ENCODE data around the gene GIPC1. TPM values are rescaled to one million over a fixed set of nuclear protein-coding genes. Genes with fewer than 3 reads are reported as not detected.

GIPC1 gene
- total and polyA plus RNA-seq, 12 donors = 26.6 to 107 (median 64.3) TPM

GRCh38 chr19:14515501-14516047 lies 19.6 kb upstream of the GIPC1 start:
- H3K36me3 ChIP-seq (replicated peaks in 1 of 2) = peaks cover 0 to 33% of the 10 kb centered on the region in 2 donors
- H3K9me3 ChIP-seq (replicated peaks in 1 of 3) = no peaks in the 10 kb centered on the region
- H3K27me3 ChIP-seq = no peaks in the 10 kb centered on the region
- WGBS, 4 donors = 33 to 44% (median 42%) methylated on average over 7 to 8 of the region's 8 CpGs
- DNase-seq = peak in 1 of 7 donors; percentile 69
- H3K4me1 ChIP-seq (replicated peaks in 1 of 2) = peaks cover 38 to 60% of the 10 kb centered on the region in 2 donors
- TF ChIP-seq CTCF (IDR thresholded peaks at IDR 0.05) = no peak
- TF ChIP-seq POLR2A (IDR thresholded peaks at IDR 0.05) = no peak
- peak overlapping the region in 3 of 5 donors; percentile 99 to 100 (median 100) for H3K27ac ChIP-seq
- intact Hi-C loops (cut with DNase I) = no loop called here
- H3K4me3 ChIP-seq = peak overlapping the region in 1 of 4 donors; percentile 98

GRCh38 chr19:14514215-14514863 lies 18.4 kb upstream of the GIPC1 start:
- 51 to 62% (median 56%) methylated on average over 8 of the region's 8 CpGs for WGBS, 4 donors
- intact Hi-C loops (cut with DNase I) = no loop called here
- peaks cover 36 to 51% of the 10 kb centered on the region in 2 donors for H3K4me1 ChIP-seq (replicated peaks in 1 of 2)
- no peak overlapping the region for H3K4me3 ChIP-seq
- no peaks in the 10 kb centered on the region for H3K9me3 ChIP-seq (replicated peaks in 1 of 3)
- no peak for TF ChIP-seq CTCF (IDR thresholded peaks at IDR 0.05)
- no peak for TF ChIP-seq POLR2A (IDR thresholded peaks at IDR 0.05)
- H3K27me3 ChIP-seq = no peaks in the 10 kb centered on the region
- H3K36me3 ChIP-seq (replicated peaks in 1 of 2) = peaks cover 0 to 33% of the 10 kb centered on the region in 2 donors
- DNase-seq = no peak
- H3K27ac ChIP-seq = peak overlapping the region in 3 of 5 donors; percentile 61 to 100 (median 77)

DNA sequence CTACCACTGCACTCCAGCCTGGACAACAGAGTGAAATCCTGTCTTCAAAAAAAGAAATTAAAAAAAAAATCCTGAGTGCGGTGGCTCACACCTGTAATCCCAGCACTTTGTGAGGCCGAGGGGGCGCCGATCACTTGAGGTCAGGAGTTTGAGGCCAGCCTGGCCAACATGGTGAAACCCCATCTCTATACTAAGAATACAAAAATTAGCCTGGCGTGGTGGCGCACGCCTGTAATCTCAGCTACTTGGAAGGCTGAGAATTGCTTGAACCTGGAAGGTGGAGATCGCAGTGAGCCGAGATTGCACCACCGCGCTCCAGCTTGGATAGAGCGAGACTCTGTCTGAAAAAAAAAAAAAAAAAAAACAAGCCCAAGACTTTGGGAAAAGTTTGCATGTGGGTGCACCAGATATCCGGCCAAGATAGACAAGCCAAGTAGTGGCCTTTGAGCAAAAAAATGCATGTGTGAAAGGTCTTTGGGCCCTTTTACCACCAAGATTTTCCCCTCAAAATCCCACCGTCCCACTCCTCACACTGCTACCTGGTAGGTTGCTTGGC lies 16.6 kb upstream of the GIPC1 start:
- intact Hi-C loops (cut with DNase I) = no loop called here
- no peak overlapping the region for H3K4me3 ChIP-seq
- peak overlapping the region in 4 of 5 donors; percentile 25 to 100 (median 69) for H3K27ac ChIP-seq
- no peaks in the 10 kb centered on the region for H3K9me3 ChIP-seq (replicated peaks in 1 of 3)
- no peaks in the 10 kb centered on the region for H3K27me3 ChIP-seq
- TF ChIP-seq CTCF (IDR thresholded peaks at IDR 0.05) (no peak), POLR2A (IDR thresholded peaks at IDR 0.05) (no peak)
- peaks cover 0 to 33% of the 10 kb centered on the region in 2 donors for H3K36me3 ChIP-seq (replicated peaks in 1 of 2)
- H3K4me1 ChIP-seq (replicated peaks in 1 of 2) = peaks cover 30 to 44% of the 10 kb centered on the region in 2 donors
- 91 to 92% (median 91%) methylated on average over 14 of the region's 14 CpGs for WGBS, 4 donors
- peak in 1 of 7 donors; percentile 53 for DNase-seq

- intact Hi-C loops (cut with DNase I) = no loop called here
- Histone ChIP-seq H3K36me3 (replicated peaks in 1 of 2) (peaks cover 0 to 26% of the 10 kb centered on the region in 2 donors), H3K4me1 (replicated peaks in 1 of 2) (peaks cover 22 to 39% of the 10 kb centered on the region in 2 donors), H3K4me3 (peak overlapping the region in 1 of 4 donors; percentile 18), H3K9me3 (replicated peaks in 1 of 3) (no peaks in the 10 kb centered on the region), H3K27me3 (no peaks in the 10 kb centered on the region), H3K27ac (peak overlapping the region; percentile 25 to 79 (median 68))
- 39 to 60% (median 55%) methylated on average over 4 of the region's 4 CpGs for WGBS, 4 donors
- TF ChIP-seq POLR2A (IDR thresholded peaks at IDR 0.05) = no peak
- TF ChIP-seq CTCF (IDR thresholded peaks at IDR 0.05) = no peak
- no peak for DNase-seq
Observed at GRCh38 chr19:14511229-14511593, 15.3 kb upstream of the GIPC1 start.

Measured in adrenal gland (tissue), 12 donors.